GM23338 (cell line): ENCODE results near the gene PHKB. TPM values are rescaled to one million over a fixed set of nuclear protein-coding genes. Genes with fewer than 3 reads are reported as not detected.
"Not testable (repeated sequence)": the region's sequence is repeated elsewhere in the genome, so short reads cannot be mapped to it uniquely, and the experiment has no call there.

Source experiments
- ATAC-seq: fragments of 200-7000 bp; cut with Tn5 transposase; 3 replicates; pipeline ENCODE4 v1.9.1; 2020
- DNase-seq: peaks from one replicate; pipeline ENCODE4 v3.0.0-alpha.2; 2015; ENCODE audit warnings: low spot score
- H2AFZ ChIP-seq: fragments of 200-600 bp; sonication (generic); 2 replicates; pipeline ENCODE4 v1.8.0; 2016; ENCODE audit warnings: antibody characterized with exemption, mild to moderate bottlenecking, moderate library complexity
- H3F3A ChIP-seq: fragments of 200-600 bp; sonication (generic); replicated peaks from 2 replicates; pipeline ENCODE4 v1.8.0; 2017; ENCODE audit warnings: antibody characterized with exemption, mixed run types, low read depth
- H3K27ac ChIP-seq: fragments of 200-600 bp; sonication (generic); 2 replicates; pipeline ENCODE4 v1.6.1; 2016; ENCODE audit warnings: low read depth
- H3K27me3 ChIP-seq: fragments of 200-600 bp; sonication (generic); 2 replicates; pipeline ENCODE4 v1.8.0; 2016; ENCODE audit warnings: mild to moderate bottlenecking, mixed run types, moderate library complexity; ENCODE audit not compliant: insufficient read depth
- H3K36me3 ChIP-seq: fragments of 200-600 bp; sonication (generic); 2 replicates; pipeline ENCODE4 v1.8.0; 2016; ENCODE audit warnings: mild to moderate bottlenecking; ENCODE audit not compliant: insufficient read depth
- H3K4me1 ChIP-seq: fragments of 200-600 bp; sonication (generic); 2 replicates; pipeline ENCODE4 v1.8.0; 2016; ENCODE audit warnings: mild to moderate bottlenecking, moderate library complexity; ENCODE audit not compliant: insufficient read depth
- H3K4me2 ChIP-seq: fragments of 200-600 bp; sonication (generic); 2 replicates; pipeline ENCODE4 v1.7.1; 2017; ENCODE audit warnings: mixed run types
- H3K4me3 ChIP-seq: fragments of 200-600 bp; sonication (generic); 2 replicates; pipeline ENCODE4 v1.6.1; 2016; ENCODE audit warnings: mixed run types
- H3K79me2 ChIP-seq: fragments of 200-600 bp; sonication (generic); replicated peaks from 2 replicates; pipeline ENCODE4 v1.8.0; 2017; ENCODE audit warnings: mild to moderate bottlenecking; ENCODE audit not compliant: insufficient read depth
- H3K9me2 ChIP-seq: fragments of 200-600 bp; sonication (generic); 2 replicates; pipeline ENCODE4 v1.8.0; 2017; ENCODE audit not compliant: insufficient read depth
- H4K20me1 ChIP-seq: fragments of 200-600 bp; sonication (generic); replicated peaks from 2 replicates; pipeline ENCODE4 v1.8.0; 2017; ENCODE audit warnings: mild to moderate bottlenecking; ENCODE audit not compliant: insufficient read depth
- H3K27ac Mint-ChIP-seq: 2 replicates; pipeline ENCODE4 v1.8.0; 2020; ENCODE audit warnings: inconsistent platforms, mild to moderate bottlenecking, moderate library complexity, mixed read lengths
- H3K27me3 Mint-ChIP-seq: 3 replicates; pipeline ENCODE4 v1.8.0; 2022; ENCODE audit warnings: low read depth, mild to moderate bottlenecking, moderate library complexity, mixed read lengths, inconsistent platforms; ENCODE audit not compliant: insufficient read depth, poor library complexity
- H3K36me3 Mint-ChIP-seq: 3 replicates; pipeline ENCODE4 v1.8.0; 2021; ENCODE audit warnings: low read depth, mild to moderate bottlenecking, inconsistent platforms, moderate library complexity, mixed read lengths
- H3K4me1 Mint-ChIP-seq: 3 replicates; pipeline ENCODE4 v1.8.0; 2020; ENCODE audit warnings: mild to moderate bottlenecking, inconsistent platforms, mixed read lengths
- H3K4me3 Mint-ChIP-seq: 3 replicates; pipeline ENCODE4 v1.8.0; 2021; ENCODE audit warnings: moderate library complexity, mild to moderate bottlenecking, inconsistent platforms, mixed read lengths
- H3K9me3 Mint-ChIP-seq: 3 replicates; pipeline ENCODE4 v1.8.0; 2020; ENCODE audit warnings: moderate library complexity, mild to moderate bottlenecking, inconsistent platforms, mixed read lengths
- EZH2 ChIP-seq: fragments of 200-600 bp; sonication (generic); IDR thresholded peaks from one replicate; pipeline ENCODE4 v1.8.0; 2017; ENCODE audit warnings: antibody characterized with exemption, mild to moderate bottlenecking, low read depth; ENCODE audit not compliant: unreplicated experiment
- EZH2phosphoT487 ChIP-seq: fragments of 200-600 bp; sonication (generic); IDR thresholded peaks from one replicate; pipeline ENCODE4 v1.8.1; 2018; ENCODE audit warnings: antibody characterized with exemption; ENCODE audit not compliant: unreplicated experiment
- JUNB ChIP-seq: IDR thresholded peaks from one replicate; pipeline ENCODE4 v1.6.1; 2016; ENCODE audit warnings: antibody characterized with exemption; ENCODE audit not compliant: unreplicated experiment
- ZNF331 ChIP-seq: fragments of 250-450 bp; sonication (Bioruptor Pico); IDR thresholded peaks from 2 replicates; pipeline ENCODE4 v1.5.0; 2020; ENCODE audit warnings: low read depth, mild to moderate bottlenecking, moderate library complexity
- polyA plus RNA-seq: library from polyadenylated mRNA; unstranded; fragments of >200 nt; fragmentation: Nextera tagmentation; extraction: Ambion mirVana; gene quantifications from 2 replicates; pipeline ENCODE4 v1.2.1, GENCODE V29; 2016
- total RNA-seq: library from RNA; depleted of rRNA; stranded (reverse); fragments of >200 nt; shearing (Covaris generic); gene quantifications from 2 replicates; pipeline ENCODE4 v1.2.3, GENCODE V29; 2014
- TF ChIP-seq, protein P1 (sequence below), 2 experiments: fragments of 200-600 bp in 1 of 2; sonication (generic) in 1 of 2; conservative IDR thresholded peaks; 2 replicates each; pipeline versions ENCODE4 v1.5.1 to v1.6.1; 2016 to 2017; ENCODE audit warnings: antibody characterized with exemption in 2 of 2, low read depth in 2 of 2, mild to moderate bottlenecking in 2 of 2, moderate library complexity in 1 of 2
- TF ChIP-seq, protein P2 (sequence below): IDR thresholded peaks from 2 replicates; pipeline ENCODE4 v1.6.1; 2016; ENCODE audit warnings: antibody characterized with exemption
- TF ChIP-seq, protein P3 (sequence below): IDR thresholded peaks from one replicate; pipeline ENCODE4 v1.6.1; 2018; ENCODE audit warnings: antibody characterized with exemption; ENCODE audit not compliant: unreplicated experiment

PHKB gene
- total and polyA plus RNA-seq, 2 experiments from 2014 or later, result 20.3 to 57.3 TPM

DNA sequence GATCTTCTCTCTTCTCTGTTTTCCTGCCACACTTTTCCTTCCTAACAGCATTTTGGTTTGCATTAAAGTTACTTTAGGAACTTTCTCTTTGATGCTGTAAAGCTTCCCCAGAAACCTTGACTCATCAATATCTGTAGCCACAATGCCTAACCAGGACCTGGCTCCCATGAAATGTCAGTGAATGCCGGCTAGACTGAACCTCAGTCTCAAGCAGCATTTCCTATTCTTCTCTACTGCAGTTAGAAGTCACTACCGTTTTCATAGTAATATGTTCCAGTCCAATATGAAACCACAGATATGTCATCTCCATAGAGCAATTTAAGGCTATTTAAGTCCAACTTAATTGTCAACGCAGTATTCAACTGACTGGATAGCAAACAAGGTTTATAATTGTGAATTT, 29.2 kb upstream of the PHKB start (continued):
- TF ChIP-seq EZH2phosphoT487, result no peak

DNA sequence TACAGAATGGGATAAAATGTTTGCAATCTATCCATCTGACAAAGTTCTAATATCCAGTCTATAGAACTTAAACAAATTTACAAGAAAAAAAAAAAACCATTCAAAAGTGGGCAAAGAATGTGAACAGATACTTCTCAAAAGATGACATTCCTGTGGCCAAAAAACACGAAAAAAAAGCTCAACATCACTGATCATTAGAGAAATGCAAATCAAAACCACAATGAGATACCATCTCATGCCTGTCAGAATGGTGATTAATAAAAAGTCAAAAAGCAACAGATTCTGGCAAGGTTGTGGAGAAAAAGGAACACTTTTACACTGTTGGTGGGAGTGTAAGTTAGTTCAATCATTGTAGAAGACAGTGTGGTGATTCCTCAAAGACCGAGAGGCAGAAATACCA, 26.9 kb upstream of the PHKB start:
- peaks cover 14% of the 10 kb centered on the region for H3K79me2 ChIP-seq
- H3K4me3 Mint-ChIP-seq, H3K4me3 ChIP-seq, H3F3A ChIP-seq, H3K27ac Mint-ChIP-seq, H4K20me1 ChIP-seq, H2AFZ ChIP-seq, H3K4me1 ChIP-seq, H3K27me3 ChIP-seq, H3K9me2 ChIP-seq, ATAC-seq, H3K27ac ChIP-seq, H3K36me3 ChIP-seq, H3K27me3 Mint-ChIP-seq, H3K4me1 Mint-ChIP-seq, H3K4me2 ChIP-seq, DNase-seq: not testable (repeated sequence)
- peaks cover 19% of the 10 kb centered on the region for H3K9me3 Mint-ChIP-seq
- H3K36me3 Mint-ChIP-seq, result peaks cover 37% of the 10 kb centered on the region

DNA sequence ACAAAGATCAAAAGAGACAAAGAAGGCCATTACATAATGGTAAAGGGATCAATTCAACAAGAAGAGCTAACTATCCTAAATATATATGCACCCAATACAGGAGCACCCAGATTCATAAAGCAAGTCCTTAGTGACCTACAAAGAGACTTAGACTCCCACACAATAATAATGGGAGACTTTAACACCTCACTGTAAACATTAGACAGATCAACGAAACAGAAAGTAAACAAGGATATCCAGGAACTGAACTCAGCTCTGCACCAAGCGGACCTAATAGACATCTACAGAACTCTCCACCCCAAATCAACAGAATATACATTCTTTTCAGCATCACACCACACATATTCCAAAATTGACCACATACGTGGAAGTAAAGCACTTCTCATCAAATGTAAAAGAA, 21.1 kb upstream of the PHKB start:
- not testable (repeated sequence) for H3K4me3 ChIP-seq, H3K9me2 ChIP-seq, H3K27me3 Mint-ChIP-seq, H3K27ac ChIP-seq, H3K27ac Mint-ChIP-seq, H3F3A ChIP-seq, H3K4me1 ChIP-seq, H3K27me3 ChIP-seq, H3K4me1 Mint-ChIP-seq, DNase-seq, H3K36me3 ChIP-seq, H3K4me3 Mint-ChIP-seq, ATAC-seq, H2AFZ ChIP-seq, H3K4me2 ChIP-seq, H4K20me1 ChIP-seq
- peaks cover 11% of the 10 kb centered on the region for H3K9me3 Mint-ChIP-seq
- peaks cover 44% of the 10 kb centered on the region for H3K36me3 Mint-ChIP-seq
- H3K79me2 ChIP-seq, result peaks cover 26% of the 10 kb centered on the region

DNA sequence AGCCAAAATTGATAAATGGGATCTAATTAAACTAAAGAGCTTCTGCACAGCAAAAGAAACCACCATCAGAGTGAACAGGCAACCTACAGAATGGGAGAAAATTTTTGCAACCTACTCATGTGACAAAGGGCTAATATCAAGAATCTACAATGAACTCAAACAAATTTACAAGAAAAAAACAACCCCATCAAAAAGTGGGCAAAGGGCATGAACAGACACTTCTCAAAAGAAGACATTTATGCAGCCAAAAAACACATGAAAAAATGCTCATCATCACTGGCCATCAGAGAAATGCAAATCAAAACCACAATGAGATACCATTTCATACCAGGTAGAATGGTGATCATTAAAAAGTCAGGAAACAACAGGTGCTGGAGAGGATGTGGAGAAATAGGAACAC, 18.2 kb upstream of the PHKB start:
- H3K4me2 ChIP-seq, H3K27ac Mint-ChIP-seq, H3K4me3 ChIP-seq, H3K9me2 ChIP-seq, H3K9me3 Mint-ChIP-seq, H2AFZ ChIP-seq, H3K4me3 Mint-ChIP-seq, H3F3A ChIP-seq, H3K27me3 ChIP-seq, ATAC-seq, DNase-seq, H4K20me1 ChIP-seq, H3K27ac ChIP-seq, H3K27me3 Mint-ChIP-seq, H3K36me3 ChIP-seq, H3K4me1 ChIP-seq, H3K4me1 Mint-ChIP-seq: not testable (repeated sequence)
- H3K36me3 Mint-ChIP-seq, result peaks cover 34% of the 10 kb centered on the region; the same call in 2 of the 3 replicates
- H3K79me2 ChIP-seq, result peaks cover 23% of the 10 kb centered on the region

DNA sequence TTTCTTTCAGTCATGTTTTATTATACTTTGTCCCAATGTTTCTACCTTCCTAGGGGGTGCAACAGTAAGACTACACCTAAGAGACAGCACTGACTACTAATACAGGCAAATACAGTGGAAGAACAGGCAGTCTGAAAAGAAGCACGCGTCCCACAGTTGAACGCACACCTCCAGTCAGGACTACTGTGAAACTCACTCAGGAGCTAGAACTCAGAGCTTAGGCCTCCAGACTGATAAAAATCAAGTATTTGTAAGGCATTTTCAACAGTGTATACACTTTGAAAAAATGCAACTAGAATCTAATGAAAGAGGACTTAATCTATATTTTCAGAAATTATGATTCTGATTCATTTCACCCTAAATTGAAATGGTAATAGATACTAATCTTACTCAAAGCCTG, 14.7 kb upstream of the PHKB start:
- Mint-ChIP-seq H3K36me3 (peaks cover 18% of the 10 kb centered on the region; the same call in 2 of the 3 replicates), H3K4me3 (no peak overlapping the region), H3K4me1 (peaks cover under 1% of the 10 kb centered on the region; the same call in 1 of the 3 replicates), H3K27ac (no peak overlapping the region), H3K9me3 (peaks cover 6% of the 10 kb centered on the region; the same call in 2 of the 3 replicates), H3K27me3 (no peaks in the 10 kb centered on the region)
- Histone ChIP-seq H3K4me1 (no peaks in the 10 kb centered on the region), H3K9me2 (no peaks in the 10 kb centered on the region), H3K27me3 (no peaks in the 10 kb centered on the region), H3K36me3 (no peaks in the 10 kb centered on the region; the same call in 1 of the 2 replicates), H3F3A (no peaks in the 10 kb centered on the region), H3K4me2 (no peak overlapping the region), H3K27ac (no peak overlapping the region), H3K79me2 (peaks cover 6% of the 10 kb centered on the region), H3K4me3 (no peak overlapping the region), H4K20me1 (no peaks in the 10 kb centered on the region), H2AFZ (no peak overlapping the region)
- ATAC-seq (no peak), DNase-seq (no peak)
- TF ChIP-seq EZH2 (no peak), JUNB (no peak), ZNF331 (CRISPR knock-in tag) (no peak)
- TF ChIP-seq, protein P1, sequence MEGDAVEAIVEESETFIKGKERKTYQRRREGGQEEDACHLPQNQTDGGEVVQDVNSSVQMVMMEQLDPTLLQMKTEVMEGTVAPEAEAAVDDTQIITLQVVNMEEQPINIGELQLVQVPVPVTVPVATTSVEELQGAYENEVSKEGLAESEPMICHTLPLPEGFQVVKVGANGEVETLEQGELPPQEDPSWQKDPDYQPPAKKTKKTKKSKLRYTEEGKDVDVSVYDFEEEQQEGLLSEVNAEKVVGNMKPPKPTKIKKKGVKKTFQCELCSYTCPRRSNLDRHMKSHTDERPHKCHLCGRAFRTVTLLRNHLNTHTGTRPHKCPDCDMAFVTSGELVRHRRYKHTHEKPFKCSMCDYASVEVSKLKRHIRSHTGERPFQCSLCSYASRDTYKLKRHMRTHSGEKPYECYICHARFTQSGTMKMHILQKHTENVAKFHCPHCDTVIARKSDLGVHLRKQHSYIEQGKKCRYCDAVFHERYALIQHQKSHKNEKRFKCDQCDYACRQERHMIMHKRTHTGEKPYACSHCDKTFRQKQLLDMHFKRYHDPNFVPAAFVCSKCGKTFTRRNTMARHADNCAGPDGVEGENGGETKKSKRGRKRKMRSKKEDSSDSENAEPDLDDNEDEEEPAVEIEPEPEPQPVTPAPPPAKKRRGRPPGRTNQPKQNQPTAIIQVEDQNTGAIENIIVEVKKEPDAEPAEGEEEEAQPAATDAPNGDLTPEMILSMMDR (conservative IDR thresholded peaks at IDR 0.05; ENCODE audit: low read depth in 2 of 2), result no peak
- TF ChIP-seq, protein P2, sequence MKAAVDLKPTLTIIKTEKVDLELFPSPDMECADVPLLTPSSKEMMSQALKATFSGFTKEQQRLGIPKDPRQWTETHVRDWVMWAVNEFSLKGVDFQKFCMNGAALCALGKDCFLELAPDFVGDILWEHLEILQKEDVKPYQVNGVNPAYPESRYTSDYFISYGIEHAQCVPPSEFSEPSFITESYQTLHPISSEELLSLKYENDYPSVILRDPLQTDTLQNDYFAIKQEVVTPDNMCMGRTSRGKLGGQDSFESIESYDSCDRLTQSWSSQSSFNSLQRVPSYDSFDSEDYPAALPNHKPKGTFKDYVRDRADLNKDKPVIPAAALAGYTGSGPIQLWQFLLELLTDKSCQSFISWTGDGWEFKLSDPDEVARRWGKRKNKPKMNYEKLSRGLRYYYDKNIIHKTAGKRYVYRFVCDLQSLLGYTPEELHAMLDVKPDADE, result no peak
- TF ChIP-seq, protein P3, sequence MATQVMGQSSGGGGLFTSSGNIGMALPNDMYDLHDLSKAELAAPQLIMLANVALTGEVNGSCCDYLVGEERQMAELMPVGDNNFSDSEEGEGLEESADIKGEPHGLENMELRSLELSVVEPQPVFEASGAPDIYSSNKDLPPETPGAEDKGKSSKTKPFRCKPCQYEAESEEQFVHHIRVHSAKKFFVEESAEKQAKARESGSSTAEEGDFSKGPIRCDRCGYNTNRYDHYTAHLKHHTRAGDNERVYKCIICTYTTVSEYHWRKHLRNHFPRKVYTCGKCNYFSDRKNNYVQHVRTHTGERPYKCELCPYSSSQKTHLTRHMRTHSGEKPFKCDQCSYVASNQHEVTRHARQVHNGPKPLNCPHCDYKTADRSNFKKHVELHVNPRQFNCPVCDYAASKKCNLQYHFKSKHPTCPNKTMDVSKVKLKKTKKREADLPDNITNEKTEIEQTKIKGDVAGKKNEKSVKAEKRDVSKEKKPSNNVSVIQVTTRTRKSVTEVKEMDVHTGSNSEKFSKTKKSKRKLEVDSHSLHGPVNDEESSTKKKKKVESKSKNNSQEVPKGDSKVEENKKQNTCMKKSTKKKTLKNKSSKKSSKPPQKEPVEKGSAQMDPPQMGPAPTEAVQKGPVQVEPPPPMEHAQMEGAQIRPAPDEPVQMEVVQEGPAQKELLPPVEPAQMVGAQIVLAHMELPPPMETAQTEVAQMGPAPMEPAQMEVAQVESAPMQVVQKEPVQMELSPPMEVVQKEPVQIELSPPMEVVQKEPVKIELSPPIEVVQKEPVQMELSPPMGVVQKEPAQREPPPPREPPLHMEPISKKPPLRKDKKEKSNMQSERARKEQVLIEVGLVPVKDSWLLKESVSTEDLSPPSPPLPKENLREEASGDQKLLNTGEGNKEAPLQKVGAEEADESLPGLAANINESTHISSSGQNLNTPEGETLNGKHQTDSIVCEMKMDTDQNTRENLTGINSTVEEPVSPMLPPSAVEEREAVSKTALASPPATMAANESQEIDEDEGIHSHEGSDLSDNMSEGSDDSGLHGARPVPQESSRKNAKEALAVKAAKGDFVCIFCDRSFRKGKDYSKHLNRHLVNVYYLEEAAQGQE, result no peak
